IPS-20b (cell line): Measurements from ENCODE around the gene SLU7.

Source experiments
- H3K27ac ChIP-seq: one replicate; pipeline ENCODE4 v1.5.1; 2013; ENCODE audit warnings: low read length
- H3K27me3 ChIP-seq: 2 replicates; pipeline ENCODE4 v1.6.1; 2013; ENCODE audit warnings: mild to moderate bottlenecking, low read length, inconsistent platforms; ENCODE audit not compliant: insufficient read depth
- H3K36me3 ChIP-seq: 2 replicates; pipeline ENCODE4 v1.6.1; 2013; ENCODE audit warnings: low read depth, mild to moderate bottlenecking, inconsistent platforms, low read length, moderate library complexity; ENCODE audit not compliant: insufficient read depth
- H3K4me1 ChIP-seq: 2 replicates; pipeline ENCODE4 v1.6.1; 2013; ENCODE audit warnings: mild to moderate bottlenecking, control low read depth, inconsistent platforms, low read length, moderate library complexity; ENCODE audit not compliant: insufficient read depth
- H3K4me3 ChIP-seq: 2 replicates; pipeline ENCODE4 v1.5.1; 2013; ENCODE audit warnings: mild to moderate bottlenecking, low read length, inconsistent platforms
- H3K9ac ChIP-seq: 2 replicates; pipeline ENCODE4 v1.6.1; 2013; ENCODE audit warnings: low read depth, mild to moderate bottlenecking, inconsistent platforms, low read length, moderate library complexity
- H3K9me3 ChIP-seq: 2 replicates; pipeline ENCODE4 v1.6.1; 2013; ENCODE audit warnings: mild to moderate bottlenecking, low read depth, low read length, inconsistent platforms; ENCODE audit not compliant: insufficient read depth

SLU7 gene

GRCh38 chr5:160460377-160461049 is 41.6 kb upstream of the SLU7 start:
- Histone ChIP-seq H3K27ac (no peak overlapping the region), H3K9me3 (no peaks in the 10 kb centered on the region; the same call in 1 of the 2 replicates), H3K36me3 (no peaks in the 10 kb centered on the region), H3K9ac (no peak overlapping the region), H3K27me3 (no peaks in the 10 kb centered on the region), H3K4me1 (no peaks in the 10 kb centered on the region), H3K4me3 (no peak overlapping the region)

GRCh38 chr5:160458806-160459800 is 40.2 kb upstream of the SLU7 start:
- Histone ChIP-seq H3K36me3 (no peaks in the 10 kb centered on the region), H3K4me3 (no peak overlapping the region), H3K27me3 (no peaks in the 10 kb centered on the region), H3K27ac (no peak overlapping the region), H3K9me3 (no peaks in the 10 kb centered on the region; the same call in 1 of the 2 replicates), H3K9ac (no peak overlapping the region), H3K4me1 (no peaks in the 10 kb centered on the region)

- Histone ChIP-seq H3K27me3 (no peaks in the 10 kb centered on the region), H3K9me3 (no peaks in the 10 kb centered on the region; the same call in 1 of the 2 replicates), H3K36me3 (no peaks in the 10 kb centered on the region), H3K4me3 (no peak overlapping the region), H3K4me1 (no peaks in the 10 kb centered on the region), H3K27ac (no peak overlapping the region), H3K9ac (no peak overlapping the region)
These were observed 38.4 kb upstream of the SLU7 start for GRCh38 chr5:160457252-160457651.

- Histone ChIP-seq H3K27ac (no peak overlapping the region), H3K4me3 (no peak overlapping the region), H3K9ac (no peak overlapping the region), H3K27me3 (no peaks in the 10 kb centered on the region), H3K9me3 (no peaks in the 10 kb centered on the region; the same call in 1 of the 2 replicates), H3K4me1 (no peaks in the 10 kb centered on the region), H3K36me3 (no peaks in the 10 kb centered on the region)
These were observed 37.7 kb upstream of the SLU7 start for GRCh38 chr5:160456480-160457177.

- Histone ChIP-seq H3K9ac (no peak overlapping the region), H3K36me3 (no peaks in the 10 kb centered on the region), H3K4me1 (no peaks in the 10 kb centered on the region), H3K9me3 (no peaks in the 10 kb centered on the region), H3K27me3 (no peaks in the 10 kb centered on the region), H3K27ac (no peak overlapping the region), H3K4me3 (no peak overlapping the region)
These were observed 36.7 kb upstream of the SLU7 start for GRCh38 chr5:160455600-160455999.

- Histone ChIP-seq H3K9ac (no peak overlapping the region), H3K27me3 (no peaks in the 10 kb centered on the region), H3K4me1 (no peaks in the 10 kb centered on the region), H3K36me3 (no peaks in the 10 kb centered on the region), H3K27ac (no peak overlapping the region), H3K9me3 (no peaks in the 10 kb centered on the region), H3K4me3 (no peak overlapping the region)
These were observed 34.9 kb upstream of the SLU7 start for GRCh38 chr5:160453751-160454150.

- Histone ChIP-seq H3K9me3 (no peaks in the 10 kb centered on the region), H3K27ac (no peak overlapping the region), H3K27me3 (no peaks in the 10 kb centered on the region), H3K9ac (no peak overlapping the region), H3K4me3 (no peak overlapping the region), H3K36me3 (no peaks in the 10 kb centered on the region), H3K4me1 (no peaks in the 10 kb centered on the region)
These were observed 33.9 kb upstream of the SLU7 start for GRCh38 chr5:160452795-160453194.

- no peaks in the 10 kb centered on the region for H3K9me3 ChIP-seq
- H3K9ac ChIP-seq, result no peak overlapping the region
- H3K27me3 ChIP-seq, result no peaks in the 10 kb centered on the region
- H3K4me3 ChIP-seq, result no peak overlapping the region
- H3K27ac ChIP-seq, result no peak overlapping the region
- no peaks in the 10 kb centered on the region for H3K36me3 ChIP-seq
- H3K4me1 ChIP-seq, result no peaks in the 10 kb centered on the region
These were observed 33.2 kb upstream of the SLU7 start for GRCh38 chr5:160452036-160452435.

- no peaks in the 10 kb centered on the region for H3K9me3 ChIP-seq
- H3K9ac ChIP-seq, result no peak overlapping the region
- H3K27me3 ChIP-seq, result no peaks in the 10 kb centered on the region
- no peak overlapping the region for H3K27ac ChIP-seq
- no peaks in the 10 kb centered on the region for H3K36me3 ChIP-seq
- H3K4me3 ChIP-seq, result no peak overlapping the region
- H3K4me1 ChIP-seq, result no peaks in the 10 kb centered on the region
These were observed 32.4 kb upstream of the SLU7 start for GRCh38 chr5:160451281-160451680.

GRCh38 chr5:160450164-160450932 is 31.5 kb upstream of the SLU7 start:
- H3K4me1 ChIP-seq, result no peaks in the 10 kb centered on the region
- H3K9me3 ChIP-seq, result no peaks in the 10 kb centered on the region
- H3K9ac ChIP-seq, result no peak overlapping the region
- H3K36me3 ChIP-seq, result no peaks in the 10 kb centered on the region
- H3K27me3 ChIP-seq, result no peaks in the 10 kb centered on the region
- H3K27ac ChIP-seq, result no peak overlapping the region
- H3K4me3 ChIP-seq, result no peak overlapping the region

GRCh38 chr5:160449458-160449857 is 30.6 kb upstream of the SLU7 start:
- Histone ChIP-seq H3K27ac (no peak overlapping the region), H3K4me3 (no peak overlapping the region)

More at GRCh38 chr5:160449458-160449857, 30.6 kb upstream of the SLU7 start:
- Histone ChIP-seq H3K9ac (no peak overlapping the region), H3K9me3 (no peaks in the 10 kb centered on the region), H3K27me3 (no peaks in the 10 kb centered on the region), H3K36me3 (no peaks in the 10 kb centered on the region), H3K4me1 (no peaks in the 10 kb centered on the region)
